Measurements from ENCODE around the gene PPP1R37.
"Not testable (repeated sequence)": the region's sequence is repeated elsewhere in the genome, so short reads cannot be mapped to it uniquely, and the experiment has no call there.

Gene PPP1R37

GRCh38 chr19:45095496-45096413, 2.8 kb downstream of the PPP1R37 start:
- no peak for DNase-seq

GRCh38 chr19:45096700-45097099, 3.7 kb downstream of the PPP1R37 start:
- no peak for DNase-seq

- no peak for DNase-seq
Observed at GRCh38 chr19:45097450-45097775, 4.4 kb downstream of the PPP1R37 start.

- DNase-seq = no peak
Observed at GRCh38 chr19:45097776-45098520, 5.0 kb downstream of the PPP1R37 start.

- no peak for DNase-seq
Observed at GRCh38 chr19:45098521-45099466, 5.8 kb downstream of the PPP1R37 start.

GRCh38 chr19:45099467-45100191, 6.7 kb downstream of the PPP1R37 start:
- no peak for DNase-seq

- no peak for DNase-seq
Observed at GRCh38 chr19:45100201-45100600, 7.2 kb downstream of the PPP1R37 start.

GRCh38 chr19:45100846-45101252, 7.9 kb downstream of the PPP1R37 start:
- no peak for DNase-seq

- DNase-seq = no peak
Observed at GRCh38 chr19:45101806-45102205, 8.8 kb downstream of the PPP1R37 start.

GRCh38 chr19:45102481-45102880, 9.5 kb downstream of the PPP1R37 start:
- no peak for DNase-seq

GRCh38 chr19:45103156-45103507, 10.2 kb downstream of the PPP1R37 start:
- DNase-seq = peak; percentile 35

- DNase-seq = no peak
Observed at GRCh38 chr19:45103508-45104319, 10.7 kb downstream of the PPP1R37 start.

GRCh38 chr19:45104658-45105349, 11.8 kb downstream of the PPP1R37 start:
- DNase-seq = no peak

GRCh38 chr19:45106363-45106762, 13.4 kb downstream of the PPP1R37 start:
- not testable (repeated sequence) for DNase-seq

GRCh38 chr19:45107621-45108150, 14.7 kb downstream of the PPP1R37 start:
- no peak for DNase-seq

- DNase-seq = no peak
Observed at GRCh38 chr19:45110851-45111266, 17.9 kb downstream of the PPP1R37 start.

GRCh38 chr19:45112111-45112827, 19.3 kb downstream of the PPP1R37 start:
- DNase-seq = no peak

- no peak for DNase-seq
Observed at GRCh38 chr19:45113628-45114027, 20.6 kb downstream of the PPP1R37 start.

GRCh38 chr19:45114116-45114515, 21.1 kb downstream of the PPP1R37 start:
- DNase-seq = no peak

Data from activated CD8-positive, alpha-beta memory T cell treated with anti-CD3 and anti-CD28 coated beads, Interleukin-2, amount 50 U/mL, for 4 hours (primary cell).